HG03469 (cell line): Measurements from ENCODE around the gene RASL12.
"Not testable (repeated sequence)": the region's sequence is repeated elsewhere in the genome, so short reads cannot be mapped to it uniquely, and the experiment has no call there.

Experiments
- ATAC-seq: cut with Tn5 transposase; IDR thresholded peaks from one replicate; pipeline ENCODE4 v1.9.1; 2021; ENCODE audit warnings: mild to moderate bottlenecking, moderate library complexity, moderate number of reproducible peaks; ENCODE audit not compliant: unreplicated experiment

Gene RASL12

GRCh38 chr15:65057549-65057940, 10.2 kb downstream of the RASL12 start:
- ATAC-seq = no peak

GRCh38 chr15:65056868-65057548, 10.8 kb downstream of the RASL12 start:
- ATAC-seq = no peak

GRCh38 chr15:65056106-65056505, 11.7 kb downstream of the RASL12 start:
- no peak for ATAC-seq

GRCh38 chr15:65055201-65055870, 12.5 kb downstream of the RASL12 start:
- ATAC-seq = no peak

GRCh38 chr15:65054333-65055200, 13.2 kb downstream of the RASL12 start:
- no peak for ATAC-seq

- ATAC-seq = no peak
Observed at GRCh38 chr15:65052956-65053355, 14.8 kb downstream of the RASL12 start.

GRCh38 chr15:65051266-65051665, 16.5 kb downstream of the RASL12 start:
- no peak for ATAC-seq

GRCh38 chr15:65050270-65050669, 17.5 kb downstream of the RASL12 start:
- no peak for ATAC-seq

GRCh38 chr15:65049418-65049840, 18.4 kb downstream of the RASL12 start:
- peak; percentile 65 for ATAC-seq

- ATAC-seq = no peak
Observed at GRCh38 chr15:65048241-65048640, 19.6 kb downstream of the RASL12 start.

GRCh38 chr15:65044724-65045481, 22.9 kb downstream of the RASL12 start, which contains the start of gene SLC51B:
Gene SLC51B, plus strand, starts transcription at chr15:65045387. Its CDS starts 4,618 bp downstream, at chr15:65050005.
- ATAC-seq = no peak

- not testable (repeated sequence) for ATAC-seq
Observed at GRCh38 chr15:65044218-65044617, 23.6 kb downstream of the RASL12 start.

GRCh38 chr15:65042776-65043327, 24.9 kb downstream of the RASL12 start:
- no peak for ATAC-seq

- no peak for ATAC-seq
Observed at GRCh38 chr15:65041787-65042186, 26.0 kb downstream of the RASL12 start.

- no peak for ATAC-seq
Observed at GRCh38 chr15:65040461-65040860, 27.3 kb downstream of the RASL12 start.

- ATAC-seq = no peak
Observed at GRCh38 chr15:65038836-65039235, 29.0 kb downstream of the RASL12 start.

GRCh38 chr15:65038428-65038827, 29.4 kb downstream of the RASL12 start:
- no peak for ATAC-seq

- no peak for ATAC-seq
Observed at GRCh38 chr15:65037309-65037708, 30.5 kb downstream of the RASL12 start.

- ATAC-seq = no peak
Observed at GRCh38 chr15:65034719-65035118, 33.1 kb downstream of the RASL12 start.

- ATAC-seq = no peak
Observed at GRCh38 chr15:65033659-65034269, 34.0 kb downstream of the RASL12 start.
